ENCODE data around the gene DLG4.

DLG4 gene

DNA sequence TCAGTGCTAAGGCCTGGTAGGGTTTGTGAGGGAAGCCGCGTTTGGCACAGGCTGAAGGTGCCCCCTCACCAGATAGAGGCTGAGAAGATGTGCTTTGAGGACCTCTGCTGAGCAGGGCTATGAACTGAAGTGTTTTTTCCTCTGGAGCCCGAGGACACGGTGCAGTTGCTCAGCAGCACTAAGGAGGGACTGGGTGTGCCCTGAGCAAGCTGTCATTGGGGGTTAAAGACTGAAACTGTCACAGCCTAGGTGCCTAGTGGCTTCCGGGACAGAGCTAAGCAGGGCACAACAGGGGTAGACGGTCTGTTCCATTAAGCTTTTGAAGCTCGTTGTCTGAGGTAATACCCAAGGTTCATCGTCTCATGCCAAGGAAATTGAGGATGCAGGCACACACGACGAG is 80.2 kb downstream of the DLG4 start:
- H3K9ac ChIP-seq (ENCODE audit: low read length in 5 of 5): no peak overlapping the region
- H3K4me3 ChIP-seq (ENCODE audit: low read depth in 1 of 5, low read length in 5 of 5): no peak overlapping the region
- H3K36me3 ChIP-seq (ENCODE audit: control insufficient read depth in 5 of 5, insufficient read depth in 5 of 5, low read length in 5 of 5): no peaks in the 10 kb centered on the region
- H3K27ac ChIP-seq (ENCODE audit: low read depth, low read length): no peak overlapping the region
- no peaks in the 10 kb centered on the region for H3K9me3 ChIP-seq (ENCODE audit: control insufficient read depth in 5 of 5, low read length in 5 of 5)
- peaks cover 0 to 12% (median 4%) of the 10 kb centered on the region in 5 donors for H3K4me1 ChIP-seq (ENCODE audit: control insufficient read depth in 5 of 5, insufficient read depth in 5 of 5, low read length in 5 of 5)
- peaks cover 7 to 29% (median 14%) of the 10 kb centered on the region in 5 donors for H3K27me3 ChIP-seq (ENCODE audit: control insufficient read depth in 5 of 5, insufficient read depth in 4 of 5, low read length in 5 of 5)

DNA sequence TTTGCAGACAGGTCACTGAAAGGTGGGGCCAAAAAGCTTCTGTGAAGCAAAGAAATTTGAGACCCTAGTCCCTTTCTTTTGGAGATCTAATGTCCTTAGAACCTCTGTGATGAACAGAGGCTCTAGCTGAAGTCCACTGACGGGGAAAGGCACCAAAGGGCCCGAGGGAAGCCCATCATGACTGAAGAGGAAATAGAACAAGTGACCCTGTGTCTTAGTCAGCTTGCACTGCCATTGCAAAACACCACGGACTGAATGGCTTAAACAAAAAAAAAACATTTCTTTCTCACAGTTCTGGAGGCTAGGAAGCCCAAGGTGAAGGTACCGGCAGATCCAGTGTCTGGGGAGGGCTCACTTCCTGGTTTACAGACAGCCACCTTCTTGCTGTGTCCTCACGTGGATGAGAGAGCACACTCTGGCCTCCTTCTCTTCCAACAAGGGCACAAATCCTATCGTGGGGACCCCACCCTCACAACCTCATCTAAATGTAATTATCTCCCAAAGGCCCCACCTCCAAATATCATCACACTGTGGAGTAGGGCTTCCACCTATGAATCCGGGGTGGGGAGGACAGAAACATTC is 80.7 kb downstream of the DLG4 start:
- Histone ChIP-seq H3K9me3 (ENCODE audit: control insufficient read depth in 5 of 5, low read length in 5 of 5) (no peaks in the 10 kb centered on the region), H3K36me3 (ENCODE audit: control insufficient read depth in 5 of 5, insufficient read depth in 5 of 5, low read length in 5 of 5) (no peaks in the 10 kb centered on the region), H3K4me1 (ENCODE audit: control insufficient read depth in 5 of 5, insufficient read depth in 5 of 5, low read length in 5 of 5) (peaks cover 0 to 12% (median 5%) of the 10 kb centered on the region in 5 donors), H3K27me3 (ENCODE audit: control insufficient read depth in 5 of 5, insufficient read depth in 4 of 5, low read length in 5 of 5) (peaks cover 7 to 31% (median 16%) of the 10 kb centered on the region in 5 donors), H3K9ac (ENCODE audit: low read length in 5 of 5) (no peak overlapping the region), H3K4me3 (ENCODE audit: low read depth in 1 of 5, low read length in 5 of 5) (no peak overlapping the region), H3K27ac (ENCODE audit: low read depth, low read length) (no peak overlapping the region)

GRCh38 chr17:7137171-7137943 is 82.3 kb downstream of the DLG4 start:
- Histone ChIP-seq H3K36me3 (ENCODE audit: control insufficient read depth in 5 of 5, insufficient read depth in 5 of 5, low read length in 5 of 5) (no peaks in the 10 kb centered on the region), H3K27ac (ENCODE audit: low read depth, low read length) (no peak overlapping the region), H3K27me3 (ENCODE audit: control insufficient read depth in 5 of 5, insufficient read depth in 4 of 5, low read length in 5 of 5) (peaks cover 11 to 41% (median 24%) of the 10 kb centered on the region in 5 donors), H3K9ac (ENCODE audit: low read length in 5 of 5) (no peak overlapping the region), H3K4me1 (ENCODE audit: control insufficient read depth in 5 of 5, insufficient read depth in 5 of 5, low read length in 5 of 5) (peaks cover 0 to 21% (median 12%) of the 10 kb centered on the region in 5 donors), H3K9me3 (ENCODE audit: control insufficient read depth in 5 of 5, low read length in 5 of 5) (no peaks in the 10 kb centered on the region), H3K4me3 (ENCODE audit: low read depth in 1 of 5, low read length in 5 of 5) (no peak overlapping the region)
